ENCODE results near the gene FCN2. TPM values are rescaled to one million over a fixed set of nuclear protein-coding genes. Genes with fewer than 3 reads are reported as not detected.

The FCN2 gene
- total and polyA plus RNA-seq, 9 of the 15 experiments (the other 6 are each of a cell fraction or from before 2014, with no cell fraction given): not detected

- Histone ChIP-seq H3K36me3 (ENCODE audit: control insufficient read depth, insufficient read depth, low read length) (no peaks in the 10 kb centered on the region), H4K20me1 (replicated peaks; ENCODE audit: control insufficient read depth, insufficient read depth, low read length) (0 out of 2 replicates have a peak, but pooled peaks cover 3% of the 10 kb centered on the region), H2AFZ (ENCODE audit: low read depth, low read length) (no peak overlapping the region), H3K9me1 (ENCODE audit: control insufficient read depth, insufficient read depth, low read length) (no peaks in the 10 kb centered on the region), H3K4me1 (replicated peaks in 1 of 2; ENCODE audit: control insufficient read depth in 2 of 2, insufficient read depth in 2 of 2, low read length in 2 of 2) (no peaks in the 10 kb centered on the region), H3K4me3 (no peak overlapping the region), H3K27ac (ENCODE audit: extremely low read depth, low read depth, low read length) (no peak overlapping the region), H3K27me3 (ENCODE audit: control insufficient read depth in 2 of 2, insufficient read depth in 2 of 2, low read length in 2 of 2) (peaks cover 18 to 36% of the 10 kb centered on the region in 2 experiments), H3K79me2 (ENCODE audit: control insufficient read depth, insufficient read depth, low read length) (no peaks in the 10 kb centered on the region), H3K4me2 (ENCODE audit: insufficient read depth, low read length) (no peak overlapping the region), H3K9ac (ENCODE audit: insufficient read depth in 1 of 2, low read depth in 2 of 2, low read length in 2 of 2) (no peak overlapping the region), H3K9me3 (replicated peaks; ENCODE audit: control insufficient read depth, insufficient read depth, low read depth, low read length) (no peaks in the 10 kb centered on the region)
- ChIA-PET POLR2A (no interaction called here), CTCF (ENCODE audit: low intra/inter-chr PET ratio) (no interaction called here)
- in situ Hi-C loops (cut with MboI): no loop called here
- no TSS peak for BruUV-seq (replicated peaks)
- intact Hi-C loops (cut with micrococcal nuclease): no loop called here
- DNase-seq (ENCODE audit: extremely low read depth in 1 of 4, low spot score in 3 of 4): peak in 1 of 4 experiments; percentile 29
- ATAC-seq: no peak
- 1% methylated on average over 8 of the region's 8 CpGs for WGBS (ENCODE audit: insufficient coverage, low coverage, missing lambda C conversion rate)
- TF ChIP-seq CHD4 (IDR thresholded peaks at IDR 0.05; ENCODE audit: insufficient read depth, insufficient replicate concordance, low read depth, low read length, poor library complexity, severe bottlenecking): no peak
- no peak for TF ChIP-seq ZNF431 (CRISPR knock-in tag; IDR thresholded peaks at IDR 0.05)
- no peak for TF ChIP-seq BRCA1 (IDR thresholded peaks at IDR 0.05)
- TF ChIP-seq BRCA1 (CRISPR knock-in tag; IDR thresholded peaks at IDR 0.05): no peak
- TF ChIP-seq NFYB (IDR thresholded peaks at IDR 0.05; ENCODE audit: extremely low read depth, insufficient read length): peak; percentile 49
- peak; percentile 14 for TF ChIP-seq PRDM10 (IDR thresholded peaks at IDR 0.05; ENCODE audit: partially characterized antibody)
- FAIRE-seq: no peak
These were observed 10.4 kb downstream of the FCN2 start for GRCh38 chr9:134891053-134891452.

Measured in K562 (cell line).